HepG2 (cell line): ENCODE data around the gene LIPC. TPM values are rescaled to one million over a fixed set of nuclear protein-coding genes. Genes with fewer than 3 reads are reported as not detected.

Experiments used
- CBFB ChIP-seq: sonication (generic); formaldehyde crosslinking; IDR thresholded peaks from 2 replicates; pipeline ENCODE4 v1.4.0; 2020; ENCODE audit warnings: missing genetic modification reagents
- MYNN ChIP-seq: sonication (generic); formaldehyde crosslinking; IDR thresholded peaks from 2 replicates; pipeline ENCODE4 v1.4.0; 2020; ENCODE audit warnings: mild to moderate bottlenecking, low read depth, missing genetic modification reagents
- RFX3 ChIP-seq: IDR thresholded peaks from 2 replicates; pipeline ENCODE4 v1.6.1; 2016; ENCODE audit warnings: missing biosample characterization, missing genetic modification reagents
- SALL2 ChIP-seq: sonication (generic); formaldehyde crosslinking; IDR thresholded peaks from 2 replicates; pipeline ENCODE4 v1.8.1; 2023; ENCODE audit warnings: mild to moderate bottlenecking, missing genetic modification reagents, inconsistent platforms
- SMARCC2 ChIP-seq: fragments of 450-650 bp; IDR thresholded peaks from 2 replicates; pipeline ENCODE4 v1.6.1; 2017; ENCODE audit warnings: antibody characterized with exemption, mild to moderate bottlenecking
- SP2 ChIP-seq: sonication (generic); formaldehyde crosslinking; IDR thresholded peaks from 2 replicates; pipeline ENCODE4 v1.5.1; 2020; ENCODE audit warnings: mild to moderate bottlenecking, missing genetic modification reagents
- TEAD2 ChIP-seq: sonication (generic); formaldehyde crosslinking; IDR thresholded peaks from 2 replicates; pipeline ENCODE4 v1.9.0; 2021; ENCODE audit warnings: missing genetic modification reagents
- ZFP1 ChIP-seq: IDR thresholded peaks from 2 replicates; pipeline ENCODE4 v1.6.1; 2016
- ZNF160 ChIP-seq: sonication (generic); formaldehyde crosslinking; IDR thresholded peaks from 2 replicates; pipeline ENCODE4 v1.8.0; 2022; ENCODE audit warnings: mild to moderate bottlenecking, inconsistent platforms, missing genetic modification reagents
- ZNF33B ChIP-seq: sonication (generic); formaldehyde crosslinking; IDR thresholded peaks from 2 replicates; pipeline ENCODE4 v1.5.1; 2020; ENCODE audit warnings: mild to moderate bottlenecking, missing genetic modification reagents
- polyA plus RNA-seq, 8 experiments: library from polyadenylated mRNA; depleted of rRNA in 3 of 8; stranded (reverse) in 7 of 8; unstranded in 1 of 8; fragments of >200 nt; fragmentation: Illumina TruSeq in 4 of 8; extraction: Trizol in 4 of 8; gene quantifications; 2 replicates each; pipeline versions ENCODE4 v1.2.1 to v1.2.3, GENCODE V29; 2011 to 2016; ENCODE audit warnings: low read depth in 4 of 8, missing spikeins in 1 of 8, mixed read lengths in 1 of 8; ENCODE audit not compliant: insufficient read depth in 1 of 8
- total RNA-seq, 5 experiments: library from RNA; depleted of rRNA; stranded (reverse); fragments of >200 nt; fragmentation: Illumina TruSeq; extraction: Trizol; gene quantifications; 2 replicates each; pipeline ENCODE4 v1.2.3, GENCODE V29; 2016; ENCODE audit warnings: low read depth in 1 of 5
- TF ChIP-seq, protein P1 (sequence below): sonication (generic); formaldehyde crosslinking; IDR thresholded peaks from 2 replicates; pipeline ENCODE4 v1.5.1; 2020; ENCODE audit warnings: mild to moderate bottlenecking, missing genetic modification reagents, borderline replicate concordance
- TF ChIP-seq, protein P2 (sequence below): sonication (generic); formaldehyde crosslinking; IDR thresholded peaks from 2 replicates; pipeline ENCODE4 v1.9.0; 2021; ENCODE audit warnings: missing genetic modification reagents, borderline replicate concordance
- TF ChIP-seq, protein P3 (sequence below): sonication (generic); formaldehyde crosslinking; IDR thresholded peaks from 2 replicates; pipeline ENCODE4 v1.4.0; 2020; ENCODE audit warnings: missing genetic modification reagents
- TF ChIP-seq, protein P4 (sequence below): sonication (generic); formaldehyde crosslinking; IDR thresholded peaks from 2 replicates; pipeline ENCODE4 v1.4.0; 2020; ENCODE audit warnings: missing genetic modification reagents
- TF ChIP-seq, protein P5 (sequence below): sonication (generic); formaldehyde crosslinking; IDR thresholded peaks from 2 replicates; pipeline ENCODE4 v1.5.0; 2020; ENCODE audit warnings: missing genetic modification reagents, mild to moderate bottlenecking, borderline replicate concordance
- TF ChIP-seq, protein P6 (sequence below): sonication (generic); formaldehyde crosslinking; IDR thresholded peaks from 2 replicates; pipeline ENCODE4 v1.4.0; 2020; ENCODE audit warnings: missing genetic modification reagents; ENCODE audit errors: not compliant biosample characterization
- TF ChIP-seq, protein P7 (sequence below): sonication (generic); formaldehyde crosslinking; IDR thresholded peaks from 2 replicates; pipeline ENCODE4 v1.4.0; 2020; ENCODE audit warnings: missing genetic modification reagents, mild to moderate bottlenecking, borderline replicate concordance
- TF ChIP-seq, protein P8 (sequence below): sonication (generic); formaldehyde crosslinking; conservative IDR thresholded peaks from 2 replicates; pipeline ENCODE4 v1.4.0; 2020; ENCODE audit warnings: missing genetic modification reagents

The LIPC gene
- total and polyA plus RNA-seq, 2 of the 13 experiments (the other 11 are each of a cell fraction or from before 2014, with no cell fraction given): 26.0 to 38.0 TPM

DNA sequence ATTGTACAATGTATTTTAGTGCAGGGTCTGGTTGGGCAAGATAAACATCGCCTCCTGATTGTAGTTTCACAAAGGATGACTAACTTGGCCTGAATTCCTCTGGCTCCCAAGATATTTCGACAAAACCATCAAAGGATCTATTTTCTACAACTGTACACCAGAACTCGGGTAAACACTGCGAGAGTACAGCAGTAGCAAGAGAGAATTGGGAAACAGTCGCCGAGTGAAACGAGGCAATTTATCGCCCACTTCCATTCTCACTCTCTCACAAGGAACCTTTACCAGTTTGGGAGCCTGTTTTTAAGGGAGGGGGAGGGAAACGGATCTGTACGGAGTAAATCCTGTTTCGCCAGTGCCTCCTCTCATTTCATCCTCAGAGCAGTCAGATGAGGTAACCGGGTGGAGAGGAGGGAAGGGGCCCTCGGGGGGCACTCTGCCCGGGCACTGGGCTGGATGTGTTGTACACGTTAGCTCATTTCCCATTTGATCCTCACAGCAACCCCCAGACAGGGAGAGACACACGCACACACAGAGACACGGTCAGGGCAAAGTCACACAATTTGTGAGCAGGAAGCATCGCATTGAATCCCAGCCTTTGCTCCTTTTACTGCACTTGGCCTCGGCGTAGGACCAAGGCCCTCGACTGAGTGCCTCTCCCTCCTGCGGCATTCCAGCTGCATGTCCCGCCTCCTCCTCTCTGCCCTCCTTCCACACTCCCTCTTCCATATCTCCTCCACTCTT lies 120.1 kb downstream of the LIPC start (continued):
- TF ChIP-seq, protein P1, sequence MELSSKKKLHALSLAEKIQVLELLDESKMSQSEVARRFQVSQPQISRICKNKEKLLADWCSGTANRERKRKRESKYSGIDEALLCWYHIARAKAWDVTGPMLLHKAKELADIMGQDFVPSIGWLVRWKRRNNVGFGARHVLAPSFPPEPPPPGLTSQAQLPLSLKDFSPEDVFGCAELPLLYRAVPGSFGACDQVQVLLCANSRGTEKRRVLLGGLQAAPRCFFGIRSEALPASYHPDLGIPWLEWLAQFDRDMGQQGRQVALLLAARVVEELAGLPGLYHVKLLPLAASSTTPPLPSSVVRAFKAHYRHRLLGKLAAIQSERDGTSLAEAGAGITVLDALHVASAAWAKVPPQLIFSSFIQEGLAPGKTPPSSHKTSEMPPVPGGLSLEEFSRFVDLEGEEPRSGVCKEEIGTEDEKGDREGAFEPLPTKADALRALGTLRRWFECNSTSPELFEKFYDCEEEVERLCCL (CRISPR knock-in tag): no peak
- no peak for TF ChIP-seq ZNF33B
- TF ChIP-seq SALL2 (CRISPR knock-in tag): no peak
- TF ChIP-seq, protein P2, sequence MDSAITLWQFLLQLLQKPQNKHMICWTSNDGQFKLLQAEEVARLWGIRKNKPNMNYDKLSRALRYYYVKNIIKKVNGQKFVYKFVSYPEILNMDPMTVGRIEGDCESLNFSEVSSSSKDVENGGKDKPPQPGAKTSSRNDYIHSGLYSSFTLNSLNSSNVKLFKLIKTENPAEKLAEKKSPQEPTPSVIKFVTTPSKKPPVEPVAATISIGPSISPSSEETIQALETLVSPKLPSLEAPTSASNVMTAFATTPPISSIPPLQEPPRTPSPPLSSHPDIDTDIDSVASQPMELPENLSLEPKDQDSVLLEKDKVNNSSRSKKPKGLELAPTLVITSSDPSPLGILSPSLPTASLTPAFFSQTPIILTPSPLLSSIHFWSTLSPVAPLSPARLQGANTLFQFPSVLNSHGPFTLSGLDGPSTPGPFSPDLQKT (CRISPR knock-in tag): no peak
- TF ChIP-seq, protein P3, sequence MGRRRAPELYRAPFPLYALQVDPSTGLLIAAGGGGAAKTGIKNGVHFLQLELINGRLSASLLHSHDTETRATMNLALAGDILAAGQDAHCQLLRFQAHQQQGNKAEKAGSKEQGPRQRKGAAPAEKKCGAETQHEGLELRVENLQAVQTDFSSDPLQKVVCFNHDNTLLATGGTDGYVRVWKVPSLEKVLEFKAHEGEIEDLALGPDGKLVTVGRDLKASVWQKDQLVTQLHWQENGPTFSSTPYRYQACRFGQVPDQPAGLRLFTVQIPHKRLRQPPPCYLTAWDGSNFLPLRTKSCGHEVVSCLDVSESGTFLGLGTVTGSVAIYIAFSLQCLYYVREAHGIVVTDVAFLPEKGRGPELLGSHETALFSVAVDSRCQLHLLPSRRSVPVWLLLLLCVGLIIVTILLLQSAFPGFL (CRISPR knock-in tag): no peak
- TF ChIP-seq, protein P4, sequence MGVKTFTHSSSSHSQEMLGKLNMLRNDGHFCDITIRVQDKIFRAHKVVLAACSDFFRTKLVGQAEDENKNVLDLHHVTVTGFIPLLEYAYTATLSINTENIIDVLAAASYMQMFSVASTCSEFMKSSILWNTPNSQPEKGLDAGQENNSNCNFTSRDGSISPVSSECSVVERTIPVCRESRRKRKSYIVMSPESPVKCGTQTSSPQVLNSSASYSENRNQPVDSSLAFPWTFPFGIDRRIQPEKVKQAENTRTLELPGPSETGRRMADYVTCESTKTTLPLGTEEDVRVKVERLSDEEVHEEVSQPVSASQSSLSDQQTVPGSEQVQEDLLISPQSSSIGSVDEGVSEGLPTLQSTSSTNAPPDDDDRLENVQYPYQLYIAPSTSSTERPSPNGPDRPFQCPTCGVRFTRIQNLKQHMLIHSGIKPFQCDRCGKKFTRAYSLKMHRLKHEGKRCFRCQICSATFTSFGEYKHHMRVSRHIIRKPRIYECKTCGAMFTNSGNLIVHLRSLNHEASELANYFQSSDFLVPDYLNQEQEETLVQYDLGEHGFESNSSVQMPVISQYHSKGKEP (CRISPR knock-in tag): no peak
- TF ChIP-seq, protein P5, sequence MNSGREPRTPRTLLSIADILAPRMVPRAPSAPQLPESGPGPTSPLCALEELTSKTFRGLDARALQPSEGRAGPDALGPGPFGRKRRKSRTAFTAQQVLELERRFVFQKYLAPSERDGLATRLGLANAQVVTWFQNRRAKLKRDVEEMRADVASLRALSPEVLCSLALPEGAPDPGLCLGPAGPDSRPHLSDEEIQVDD (CRISPR knock-in tag): no peak
- no peak for TF ChIP-seq CBFB (CRISPR knock-in tag)
- TF ChIP-seq, protein P6, sequence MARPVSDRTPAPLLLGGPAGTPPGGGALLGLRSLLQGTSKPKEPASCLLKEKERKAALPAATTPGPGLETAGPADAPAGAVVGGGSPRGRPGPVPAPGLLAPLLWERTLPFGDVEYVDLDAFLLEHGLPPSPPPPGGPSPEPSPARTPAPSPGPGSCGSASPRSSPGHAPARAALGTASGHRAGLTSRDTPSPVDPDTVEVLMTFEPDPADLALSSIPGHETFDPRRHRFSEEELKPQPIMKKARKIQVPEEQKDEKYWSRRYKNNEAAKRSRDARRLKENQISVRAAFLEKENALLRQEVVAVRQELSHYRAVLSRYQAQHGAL (CRISPR knock-in tag): no peak
- no peak for TF ChIP-seq SP2 (CRISPR knock-in tag)
- no peak for TF ChIP-seq ZFP1 (CRISPR knock-in tag)
- no peak for TF ChIP-seq ZNF160
- TF ChIP-seq MYNN (CRISPR knock-in tag): no peak
- TF ChIP-seq TEAD2: no peak
- TF ChIP-seq, protein P7, sequence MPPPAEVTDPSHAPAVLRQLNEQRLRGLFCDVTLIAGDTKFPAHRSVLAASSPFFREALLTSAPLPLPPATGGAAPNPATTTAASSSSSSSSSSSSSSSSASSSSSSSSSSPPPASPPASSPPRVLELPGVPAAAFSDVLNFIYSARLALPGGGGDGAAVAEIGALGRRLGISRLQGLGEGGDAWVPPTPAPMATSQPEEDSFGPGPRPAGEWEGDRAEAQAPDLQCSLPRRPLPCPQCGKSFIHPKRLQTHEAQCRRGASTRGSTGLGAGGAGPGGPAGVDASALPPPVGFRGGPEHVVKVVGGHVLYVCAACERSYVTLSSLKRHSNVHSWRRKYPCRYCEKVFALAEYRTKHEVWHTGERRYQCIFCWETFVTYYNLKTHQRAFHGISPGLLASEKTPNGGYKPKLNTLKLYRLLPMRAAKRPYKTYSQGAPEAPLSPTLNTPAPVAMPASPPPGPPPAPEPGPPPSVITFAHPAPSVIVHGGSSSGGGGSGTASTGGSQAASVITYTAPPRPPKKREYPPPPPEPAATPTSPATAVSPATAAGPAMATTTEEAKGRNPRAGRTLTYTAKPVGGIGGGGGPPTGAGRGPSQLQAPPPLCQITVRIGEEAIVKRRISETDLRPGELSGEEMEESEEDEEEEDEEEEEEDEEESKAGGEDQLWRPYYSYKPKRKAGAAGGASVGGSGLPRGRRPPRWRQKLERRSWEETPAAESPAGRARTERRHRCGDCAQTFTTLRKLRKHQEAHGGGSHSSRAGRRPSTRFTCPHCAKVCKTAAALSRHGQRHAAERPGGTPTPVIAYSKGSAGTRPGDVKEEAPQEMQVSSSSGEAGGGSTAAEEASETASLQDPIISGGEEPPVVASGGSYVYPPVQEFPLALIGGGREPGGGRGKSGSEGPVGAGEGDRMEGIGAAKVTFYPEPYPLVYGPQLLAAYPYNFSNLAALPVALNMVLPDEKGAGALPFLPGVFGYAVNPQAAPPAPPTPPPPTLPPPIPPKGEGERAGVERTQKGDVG: no peak
- TF ChIP-seq RFX3 (CRISPR knock-in tag): no peak
- TF ChIP-seq, protein P8, sequence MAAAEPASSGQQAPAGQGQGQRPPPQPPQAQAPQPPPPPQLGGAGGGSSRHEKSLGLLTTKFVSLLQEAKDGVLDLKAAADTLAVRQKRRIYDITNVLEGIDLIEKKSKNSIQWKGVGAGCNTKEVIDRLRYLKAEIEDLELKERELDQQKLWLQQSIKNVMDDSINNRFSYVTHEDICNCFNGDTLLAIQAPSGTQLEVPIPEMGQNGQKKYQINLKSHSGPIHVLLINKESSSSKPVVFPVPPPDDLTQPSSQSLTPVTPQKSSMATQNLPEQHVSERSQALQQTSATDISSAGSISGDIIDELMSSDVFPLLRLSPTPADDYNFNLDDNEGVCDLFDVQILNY (CRISPR knock-in tag): no peak
- TF ChIP-seq SMARCC2: no peak
